Measurements from ENCODE around the gene SIRT4.
A peak's percentile ranks its signal among the peaks of the same experiment; 100 is the strongest.

Gene SIRT4

DNA sequence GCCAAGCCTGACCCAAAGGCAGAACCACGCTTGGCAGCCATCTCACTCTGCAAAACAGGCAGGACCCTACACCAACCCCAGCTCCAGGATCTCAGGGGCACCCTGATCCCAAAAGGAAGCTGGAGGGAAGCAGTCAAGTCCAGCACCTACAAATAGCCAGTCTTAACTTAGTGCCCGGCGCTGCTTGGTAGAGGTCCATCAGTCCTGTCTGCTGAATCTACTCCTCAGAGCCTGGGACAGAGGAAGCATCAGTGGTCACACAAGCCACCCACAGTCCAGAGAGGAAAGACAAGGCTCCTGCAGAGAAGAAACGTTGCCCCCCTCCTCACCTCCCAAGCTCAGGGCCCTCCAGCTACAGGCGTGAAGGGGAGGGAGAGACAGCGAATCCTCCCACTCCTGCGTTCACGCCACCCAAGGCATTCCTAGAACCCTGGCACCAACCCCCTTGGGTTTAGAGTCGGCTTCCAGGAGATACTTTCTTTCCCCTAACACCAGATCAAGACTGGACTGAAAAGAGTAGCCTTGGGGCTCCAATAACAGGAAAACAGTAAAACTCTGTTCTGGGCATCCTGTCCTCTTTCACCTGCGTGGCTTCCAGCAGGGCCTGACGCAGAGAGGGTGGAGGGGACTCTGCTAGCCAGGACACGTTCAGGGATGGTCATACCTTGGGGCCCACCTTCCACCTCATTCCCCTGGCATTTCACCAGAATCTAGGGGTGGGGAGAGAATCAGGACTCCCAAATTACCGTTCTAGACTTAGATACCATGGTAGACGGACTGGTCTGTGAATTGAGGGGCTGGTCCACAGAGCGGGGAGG is 37.8 kb upstream of the SIRT4 start:
- H3K4me3 Mint-ChIP-seq: peak overlapping the region; percentile 99
- peak overlapping the region; percentile 86 for H3K27ac Mint-ChIP-seq
- H3K27me3 Mint-ChIP-seq: peaks cover 4% of the 10 kb centered on the region
- H3K4me1 Mint-ChIP-seq: peaks cover 54% of the 10 kb centered on the region
- H3K36me3 Mint-ChIP-seq: peaks cover 43% of the 10 kb centered on the region
- H3K9me3 Mint-ChIP-seq: no peaks in the 10 kb centered on the region
- peak; percentile 31 for DNase-seq
- CTCF ChIA-PET: interaction anchor here (1.9 to 30.5 kb wide), 5 partner anchors 12 to 63 kb away, joined by 5 to 773 read pairs (median 73); partner anchors contain the start of gene RPLP0

DNA sequence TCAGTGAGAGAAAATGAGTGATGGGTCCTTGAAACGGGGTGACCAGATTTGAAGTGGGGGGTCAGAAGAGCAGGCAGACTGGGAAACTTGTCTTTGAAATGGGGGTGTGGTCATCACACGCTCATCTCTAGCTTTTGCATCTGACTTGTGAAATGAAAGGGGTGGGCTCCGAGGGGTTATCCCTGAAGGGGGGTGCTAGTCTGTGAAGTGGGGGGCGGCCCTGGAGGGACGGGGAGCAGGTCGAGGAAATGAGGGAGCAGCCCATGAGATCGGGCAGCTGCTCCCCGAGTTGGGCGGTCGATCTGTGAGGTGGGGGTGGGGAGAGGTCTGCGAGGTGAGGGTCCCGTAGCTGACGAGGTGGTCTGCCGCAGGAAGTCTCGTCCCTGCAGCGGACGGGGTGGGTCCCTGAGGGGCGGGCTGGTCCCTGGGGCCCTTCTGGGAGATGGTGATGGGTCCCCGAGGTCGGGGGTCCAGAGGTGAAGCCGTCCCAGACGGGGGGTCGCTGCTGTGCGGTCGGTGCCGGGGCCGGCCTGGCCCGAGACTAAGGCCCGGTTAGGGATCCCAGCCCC is 37.1 kb upstream of the SIRT4 start:
- H3K9me3 Mint-ChIP-seq: no peaks in the 10 kb centered on the region
- H3K27me3 Mint-ChIP-seq: peaks cover 4% of the 10 kb centered on the region
- H3K27ac Mint-ChIP-seq: peak overlapping the region; percentile 86
- CTCF ChIA-PET: interaction anchor here (0.9 to 30.5 kb wide), 8 partner anchors 13 to 69 kb away, joined by 5 to 773 read pairs (median 18); partner anchors contain the start of genes RNU4-2 and RPLP0
- DNase-seq: no peak
- peaks cover 37% of the 10 kb centered on the region for H3K36me3 Mint-ChIP-seq
- peaks cover 47% of the 10 kb centered on the region for H3K4me1 Mint-ChIP-seq
- H3K4me3 Mint-ChIP-seq: peak overlapping the region; percentile 99

DNA sequence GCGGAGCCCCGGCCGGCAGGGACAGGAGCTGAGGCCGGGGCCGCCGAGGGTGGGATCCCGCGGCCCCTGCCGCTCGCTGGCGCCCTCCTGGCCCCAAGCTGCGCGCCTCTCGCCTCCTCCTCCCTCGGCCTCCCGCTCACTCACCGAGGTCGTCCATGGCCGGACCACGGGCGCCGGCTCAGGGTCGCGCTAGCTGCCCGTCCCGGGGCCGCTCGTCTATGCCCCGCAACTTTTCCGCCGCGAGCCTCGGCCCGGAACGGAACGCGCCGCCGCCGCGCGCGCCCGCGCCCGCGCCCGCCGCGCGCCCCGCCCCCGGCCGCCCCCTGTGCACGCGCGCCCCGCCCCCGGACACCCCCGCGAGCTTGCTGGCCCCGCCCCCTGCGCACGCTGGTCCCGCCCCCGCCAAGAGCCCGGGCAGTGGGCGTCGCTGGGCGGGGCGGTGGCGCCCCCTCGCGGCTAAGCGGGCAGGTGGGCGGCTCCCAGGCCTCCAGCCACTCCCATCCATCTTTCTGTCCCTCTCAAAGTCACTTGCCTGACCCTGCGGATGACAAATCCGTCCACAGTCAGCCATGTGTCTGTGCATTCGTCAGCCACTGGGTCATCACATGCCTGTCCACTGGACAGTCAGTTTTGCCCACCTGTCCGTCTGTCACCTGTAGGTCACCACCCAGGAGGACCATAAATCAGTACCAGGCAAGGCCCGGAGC is 36.5 kb upstream of the SIRT4 start, which contains the start of gene PXN:
PXN (minus strand) TSS at position 258 of the 707 bp plus-strand sequence; CDS start at position 157, 101 bp downstream.
- Mint-ChIP-seq H3K4me1 (peaks cover 41% of the 10 kb centered on the region), H3K36me3 (peaks cover 30% of the 10 kb centered on the region), H3K4me3 (peak within 1 kb of the TSS; percentile 99), H3K27me3 (peaks cover 5% of the 10 kb centered on the region), H3K27ac (peak within 1 kb of the TSS; percentile 86), H3K9me3 (no peaks in the 10 kb centered on the region)
- DNase-seq: peak; percentile 90
- CTCF ChIA-PET: interaction anchor here (0.5 to 30.5 kb wide), 11 partner anchors 13 to 170 kb away, joined by 3 to 773 read pairs (median 6); partner anchors contain the start of genes RNU4-2 and RPLP0

DNA sequence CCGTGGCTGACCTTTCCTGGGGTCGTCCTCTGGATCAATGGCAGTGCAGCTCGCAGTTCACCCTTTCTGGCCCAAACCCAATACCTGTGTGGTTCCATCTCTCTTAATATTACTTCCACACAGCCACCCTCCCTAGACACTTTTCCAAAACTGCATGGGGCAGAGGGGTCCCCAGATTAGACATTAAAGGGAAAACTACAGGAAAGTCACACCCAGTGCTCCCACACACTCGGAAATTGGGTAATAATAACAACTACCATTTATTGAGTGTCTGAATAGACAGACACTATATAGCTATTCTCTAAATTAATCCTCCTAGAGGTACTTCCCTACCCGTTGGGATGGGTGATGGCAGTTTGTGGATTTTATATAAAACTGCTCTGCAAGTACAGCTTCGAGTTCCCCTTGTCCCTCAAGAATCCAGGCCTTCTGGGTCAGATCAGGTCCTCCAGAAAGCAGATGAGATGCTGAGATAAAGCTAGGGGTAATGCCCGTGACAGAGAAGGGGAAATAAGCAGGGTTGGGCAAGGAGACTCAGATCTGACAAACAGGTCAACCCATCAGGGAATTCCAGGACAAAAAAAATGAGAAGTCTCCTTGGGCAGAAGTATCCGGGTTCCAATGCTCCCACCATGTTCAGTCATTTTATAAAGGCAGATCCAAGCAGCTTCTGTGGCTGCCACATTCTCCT is 35.8 kb upstream of the SIRT4 start:
- Mint-ChIP-seq H3K4me3 (peak overlapping the region; percentile 82), H3K27me3 (peaks cover 8% of the 10 kb centered on the region), H3K4me1 (peaks cover 34% of the 10 kb centered on the region), H3K36me3 (peaks cover 28% of the 10 kb centered on the region), H3K9me3 (no peaks in the 10 kb centered on the region), H3K27ac (peak overlapping the region; percentile 76)
- CTCF ChIA-PET: interaction anchor here (0.5 to 30.5 kb wide), 10 partner anchors 14 to 169 kb away, joined by 3 to 773 read pairs (median 5); partner anchors contain the start of genes RNU4-2 and RPLP0
- DNase-seq: no peak

DNA sequence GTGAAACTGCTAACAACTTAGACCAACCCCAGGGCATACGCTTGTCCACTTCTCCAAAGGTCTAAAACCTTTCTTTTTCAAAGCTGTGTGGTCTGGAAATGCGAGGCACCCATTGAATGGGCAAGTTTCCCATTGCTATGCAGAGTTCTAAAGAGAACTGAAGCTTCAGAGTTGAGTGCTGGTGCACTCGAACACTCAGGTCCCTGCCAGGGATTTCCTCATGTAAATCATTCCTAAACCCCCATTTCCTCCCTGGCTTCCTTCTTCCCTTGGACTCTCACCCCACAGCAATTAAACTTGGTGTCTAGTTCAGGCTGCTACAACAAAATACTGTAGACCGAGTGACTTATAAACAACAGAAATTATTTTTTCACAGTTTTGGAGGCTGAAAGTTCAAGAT is 34.4 kb upstream of the SIRT4 start:
- peaks cover 21% of the 10 kb centered on the region for H3K36me3 Mint-ChIP-seq
- no peaks in the 10 kb centered on the region for H3K9me3 Mint-ChIP-seq
- peaks cover 20% of the 10 kb centered on the region for H3K4me1 Mint-ChIP-seq
- CTCF ChIA-PET: interaction anchor here (0.6 to 30.5 kb wide), 6 partner anchors 15 to 67 kb away, joined by 3 to 773 read pairs (median 52); partner anchors contain the start of gene RPLP0
- no peak overlapping the region for H3K27ac Mint-ChIP-seq
- H3K27me3 Mint-ChIP-seq: peaks cover 8% of the 10 kb centered on the region
- no peak overlapping the region for H3K4me3 Mint-ChIP-seq
- no peak for DNase-seq

- H3K9me3 Mint-ChIP-seq: peaks cover 2% of the 10 kb centered on the region
- H3K27ac Mint-ChIP-seq: no peak overlapping the region
- H3K4me3 Mint-ChIP-seq: no peak overlapping the region
- CTCF ChIA-PET: no interaction called here
- no peak for DNase-seq
- H3K4me1 Mint-ChIP-seq: no peaks in the 10 kb centered on the region
- H3K27me3 Mint-ChIP-seq: peaks cover 21% of the 10 kb centered on the region
- H3K36me3 Mint-ChIP-seq: no peaks in the 10 kb centered on the region
These were observed 25.4 kb upstream of the SIRT4 start for GRCh38 chr12:120276734-120277133.

DNA sequence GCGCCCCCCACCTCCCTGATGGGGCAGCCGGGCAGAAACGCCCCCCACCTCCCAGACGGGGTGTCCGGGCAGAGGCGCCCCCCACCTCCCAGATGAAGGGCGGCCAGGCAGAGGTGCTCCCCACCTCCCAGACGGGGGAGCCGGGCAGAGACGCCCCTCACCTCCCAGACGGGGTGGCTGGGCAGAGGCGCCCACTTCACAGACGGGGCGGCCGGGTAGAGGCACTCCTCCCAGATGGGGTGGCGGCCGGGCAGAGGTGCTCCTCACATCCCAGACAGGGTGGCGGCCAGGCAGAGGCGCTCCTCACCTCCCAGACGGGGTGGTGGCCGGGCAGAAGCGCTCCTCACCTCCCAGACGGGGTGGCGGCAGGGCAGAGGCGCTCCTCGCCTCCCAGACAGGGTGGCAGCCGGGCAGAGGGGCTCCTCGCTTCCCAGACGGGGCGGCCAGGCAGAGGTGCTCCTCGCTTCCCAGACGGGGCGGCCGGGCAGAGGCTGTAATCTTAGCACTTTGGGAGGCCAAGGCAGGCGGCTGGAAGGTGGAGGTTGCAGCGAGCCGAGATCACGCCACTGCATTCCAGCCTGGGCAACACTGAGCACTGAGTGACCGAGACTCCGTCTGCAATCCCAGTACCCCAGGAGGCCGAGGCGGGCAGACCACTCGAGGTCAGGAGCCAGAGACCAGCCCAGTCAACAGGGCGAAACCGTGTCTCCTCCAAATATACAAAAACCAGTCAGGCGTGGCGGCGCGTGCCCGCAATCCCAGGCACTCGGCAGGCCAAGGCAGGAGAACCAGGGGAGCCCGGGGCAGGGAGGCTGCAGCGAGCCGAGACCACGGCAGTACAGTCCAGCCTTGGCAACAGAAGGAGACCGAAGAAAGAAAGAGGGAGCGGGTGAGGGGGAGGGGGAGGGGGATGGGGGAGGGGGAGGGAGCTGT is 23.7 kb upstream of the SIRT4 start:
- Mint-ChIP-seq H3K36me3 (no peaks in the 10 kb centered on the region), H3K27me3 (peaks cover 31% of the 10 kb centered on the region), H3K27ac (no peak overlapping the region), H3K4me3 (no peak overlapping the region), H3K4me1 (peaks cover 7% of the 10 kb centered on the region), H3K9me3 (peaks cover 2% of the 10 kb centered on the region)
- no peak for DNase-seq
- CTCF ChIA-PET: interaction anchor here (1.0 kb wide), 1 partner anchor 13 kb away, joined by 3 read pairs; the partner anchor contains the start of gene RNU4-2

- H3K4me1 Mint-ChIP-seq: peaks cover 7% of the 10 kb centered on the region
- CTCF ChIA-PET: no interaction called here
- H3K9me3 Mint-ChIP-seq: peaks cover 2% of the 10 kb centered on the region
- no peaks in the 10 kb centered on the region for H3K36me3 Mint-ChIP-seq
- H3K27me3 Mint-ChIP-seq: peaks cover 51% of the 10 kb centered on the region
- no peak for DNase-seq
- H3K27ac Mint-ChIP-seq: no peak overlapping the region
- H3K4me3 Mint-ChIP-seq: no peak overlapping the region
These were observed 18.8 kb upstream of the SIRT4 start for GRCh38 chr12:120283318-120283717.

DNA sequence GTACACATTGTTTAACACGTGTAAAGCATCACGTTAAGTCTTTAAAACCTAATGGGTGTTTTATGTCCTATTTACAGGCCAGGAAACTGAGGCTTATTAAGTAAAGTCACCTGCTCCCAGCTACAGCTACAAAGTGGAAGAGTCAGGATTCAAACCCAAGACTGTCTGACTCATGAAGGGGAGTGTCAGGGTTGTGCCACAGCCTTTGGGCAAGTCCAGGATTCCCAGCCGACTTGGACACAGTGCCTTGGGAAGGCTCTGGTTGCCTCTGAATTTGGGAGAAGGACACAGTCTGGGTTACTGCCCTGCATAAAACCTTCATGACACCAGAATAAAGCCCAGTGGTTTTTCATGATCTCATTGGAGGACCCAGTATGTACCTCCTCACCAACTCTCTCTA is 17.7 kb upstream of the SIRT4 start:
- H3K36me3 Mint-ChIP-seq: no peaks in the 10 kb centered on the region
- CTCF ChIA-PET: no interaction called here
- H3K9me3 Mint-ChIP-seq: no peaks in the 10 kb centered on the region
- no peak for DNase-seq
- peaks cover 56% of the 10 kb centered on the region for H3K27me3 Mint-ChIP-seq
- peaks cover 7% of the 10 kb centered on the region for H3K4me1 Mint-ChIP-seq
- H3K27ac Mint-ChIP-seq: no peak overlapping the region
- H3K4me3 Mint-ChIP-seq: no peak overlapping the region

DNA sequence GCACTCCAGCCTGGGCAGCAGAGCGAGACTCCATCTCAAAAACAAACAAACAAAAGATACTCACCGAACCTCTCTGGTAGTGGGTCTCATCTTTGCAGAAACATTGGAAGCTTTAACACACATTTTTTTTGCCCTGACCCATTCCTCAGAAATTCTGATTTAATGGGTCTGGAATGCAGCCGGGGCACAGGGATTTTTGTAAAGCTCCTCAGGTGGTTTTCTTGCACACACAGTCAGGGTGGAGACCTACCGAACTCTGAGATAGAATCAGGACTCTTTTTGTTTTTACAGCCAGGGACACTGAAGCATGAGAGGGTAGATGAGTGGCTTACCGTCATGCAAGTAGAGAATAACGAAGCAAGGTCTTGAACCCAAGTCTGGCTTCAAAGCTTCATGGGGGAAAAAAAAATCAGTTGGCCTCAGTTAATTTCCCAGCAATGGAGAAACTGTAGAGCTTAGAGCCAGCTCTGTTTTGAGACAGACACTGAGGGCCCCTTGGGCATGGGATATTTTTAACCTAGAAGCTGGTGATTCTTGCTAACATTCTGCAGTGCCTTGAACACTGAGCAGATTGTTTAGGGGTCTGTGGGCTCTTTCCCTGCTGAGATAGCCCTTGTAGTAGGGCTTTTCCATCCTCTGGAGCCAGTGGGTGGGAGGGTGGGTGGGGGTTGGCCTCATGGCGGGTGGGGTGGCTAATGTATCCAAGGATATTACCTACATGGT is 15.2 kb upstream of the SIRT4 start:
- Mint-ChIP-seq H3K27ac (no peak overlapping the region), H3K9me3 (no peaks in the 10 kb centered on the region), H3K4me3 (no peak overlapping the region), H3K27me3 (peaks cover 72% of the 10 kb centered on the region), H3K4me1 (peaks cover 20% of the 10 kb centered on the region), H3K36me3 (no peaks in the 10 kb centered on the region)
- CTCF ChIA-PET: interaction anchor here (1.0 to 1.5 kb wide), 2 partner anchors 59 to 60 kb away, joined by 3 to 6 read pairs; no protein-coding TSS in a partner anchor
- DNase-seq: no peak

GRCh38 chr12:120287491-120287890 is 14.6 kb upstream of the SIRT4 start:
- CTCF ChIA-PET: interaction anchor here (1.0 to 1.5 kb wide), 2 partner anchors 59 to 60 kb away, joined by 3 to 6 read pairs; no protein-coding TSS in a partner anchor
- Mint-ChIP-seq H3K4me3 (no peak overlapping the region), H3K9me3 (no peaks in the 10 kb centered on the region), H3K4me1 (peaks cover 17% of the 10 kb centered on the region), H3K27me3 (peaks cover 66% of the 10 kb centered on the region), H3K36me3 (no peaks in the 10 kb centered on the region), H3K27ac (no peak overlapping the region)
- DNase-seq: no peak

GRCh38 chr12:120290609-120291305 is 11.4 kb upstream of the SIRT4 start:
- Mint-ChIP-seq H3K9me3 (no peaks in the 10 kb centered on the region), H3K4me3 (peak overlapping the region; percentile 9), H3K27me3 (peaks cover 47% of the 10 kb centered on the region), H3K4me1 (peaks cover 13% of the 10 kb centered on the region), H3K27ac (no peak overlapping the region), H3K36me3 (no peaks in the 10 kb centered on the region)
- DNase-seq: no peak
- CTCF ChIA-PET: interaction anchor here (0.8 to 3.4 kb wide), 9 partner anchors 10 to 90 kb away, joined by 3 to 31 read pairs (median 4); partner anchors contain the start of genes PXN, RPLP0 and SIRT4

Data from activated naive CD4-positive, alpha-beta T cell treated with anti-CD3 and anti-CD28 coated beads, Interleukin-2, amount 10 ng/mL, durations not matched to agents 7 days and 5 days (primary cell).